PC-3 (cell line): ENCODE data around the gene HMOX1.

ENCODE experiments used
- CTCF ChIP-seq: fragments of 300-600 bp; sonication (generic); conservative IDR thresholded peaks from 2 replicates; pipeline ENCODE4 v1.5.1; 2017; ENCODE audit warnings: antibody characterized with exemption, low read depth, mild to moderate bottlenecking, low read length
- EZH2phosphoT487 ChIP-seq: fragments of 300-600 bp; sonication (generic); IDR thresholded peaks from 2 replicates; pipeline ENCODE4 v1.6.1; 2018; ENCODE audit warnings: mild to moderate bottlenecking, antibody characterized with exemption, low read length, borderline replicate concordance

GRCh38 chr22:35392357-35392756 lies 11.5 kb downstream of the HMOX1 start:
- TF ChIP-seq CTCF, result no peak
- TF ChIP-seq EZH2phosphoT487, result no peak
